Gastroesophageal sphincter (tissue), 4 donors: ENCODE data around the gene LRRC28. TPM values are rescaled to one million over a fixed set of nuclear protein-coding genes. Genes with fewer than 3 reads are reported as not detected.

ENCODE experiments used
- ATAC-seq: fragments of 150-250 bp; one replicate; pipeline ENCODE4 v1.9.1; 2016; ENCODE audit warnings: mild to moderate bottlenecking, moderate library complexity
- H3K27ac ChIP-seq, 4 donors: fragments of 200-600 bp; sonication (generic) in 3 of 4; 1 replicate in 3 of 4; 2 replicates in 1 of 4; pipeline ENCODE4 v1.5.1; 2016 to 2019
- H3K27me3 ChIP-seq: fragments of 200-600 bp; sonication (generic); one replicate; pipeline ENCODE4 v1.5.1; 2019
- H3K36me3 ChIP-seq, 2 donors: fragments of 200-600 bp; sonication (generic); one replicate each; pipeline ENCODE4 v1.5.1; 2019; ENCODE audit warnings: control low read depth in 1 of 2
- H3K4me1 ChIP-seq, 3 donors: fragments of 200-600 bp; sonication (generic); 1 replicate in 2 of 3; 2 replicates in 1 of 3; pipeline ENCODE4 v1.5.1; 2016 to 2019; ENCODE audit warnings: control low read depth in 2 of 3
- H3K4me3 ChIP-seq, 2 donors: fragments of 200-600 bp; sonication (generic); one replicate each; pipeline ENCODE4 v1.5.1; 2019; ENCODE audit warnings: mild to moderate bottlenecking in 1 of 2, moderate library complexity in 1 of 2
- H3K9me3 ChIP-seq, 3 donors: fragments of 200-600 bp; sonication (generic); one replicate each; pipeline ENCODE4 v1.5.1; 2017 to 2019; ENCODE audit warnings: control low read depth in 2 of 3
- EP300 ChIP-seq: sonication (generic); formaldehyde crosslinking; IDR thresholded peaks from one replicate; pipeline ENCODE4 v1.6.1; 2017; ENCODE audit warnings: antibody characterized with exemption, mild to moderate bottlenecking
- POLR2A ChIP-seq, 2 donors: fragments of 450-650 bp; IDR thresholded peaks; one replicate each; pipeline ENCODE4 v1.6.1; 2017; ENCODE audit warnings: antibody characterized with exemption in 2 of 2, mild to moderate bottlenecking in 2 of 2, moderate library complexity in 1 of 2
- POLR2AphosphoS5 ChIP-seq: sonication (generic); formaldehyde crosslinking; IDR thresholded peaks from one replicate; pipeline ENCODE4 v1.6.1; 2017; ENCODE audit warnings: antibody characterized with exemption
- WGBS, 2 donors: methylation state at CpG; one replicate each; pipeline ENCODE4 v1.1.5; 2018; ENCODE audit warnings: low coverage in 1 of 2; 5-methylcytosine and 5-hydroxymethylcytosine counted together
- total RNA-seq, 4 donors: library from RNA; depleted of rRNA; stranded (reverse); fragments of >200 nt; gene quantifications; one replicate each; pipeline ENCODE4 v1.1.0, GENCODE V29; 2016

Gene LRRC28
- total RNA-seq, 4 donors from 2014 or later: 26.1 to 47.2 (median 28.5) TPM

DNA sequence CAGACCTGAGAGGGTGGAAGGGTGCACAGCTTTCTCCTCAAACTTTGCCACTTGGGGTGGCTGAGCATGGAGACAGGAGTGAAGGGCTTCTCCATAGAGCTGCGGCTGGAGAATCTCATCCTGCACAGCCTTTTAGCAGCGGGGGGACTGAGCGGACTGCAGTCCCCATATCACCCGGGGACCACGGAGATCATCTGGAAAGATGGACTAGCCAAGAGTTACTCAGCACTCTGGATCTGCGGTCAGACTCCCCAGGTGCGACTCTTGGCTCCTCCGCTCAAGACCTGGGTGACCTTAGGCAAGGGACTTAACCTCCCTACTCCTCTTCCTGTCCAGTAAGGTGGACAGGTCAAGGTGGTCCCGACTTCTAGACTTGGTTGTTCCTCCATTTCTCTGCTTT lies 188.7 kb downstream of the LRRC28 start:
- no peaks in the 10 kb centered on the region for H3K9me3 ChIP-seq
- no peak for ATAC-seq
- H3K27me3 ChIP-seq: no peaks in the 10 kb centered on the region
- H3K27ac ChIP-seq: no peak overlapping the region
- no peak overlapping the region for H3K4me3 ChIP-seq
- WGBS, 2 donors: no CpG with 5 or more reads among the region's 9 CpGs
- peaks cover 4 to 77% (median 32%) of the 10 kb centered on the region in 3 donors for H3K4me1 ChIP-seq
- no peak for TF ChIP-seq POLR2AphosphoS5
- no peak for TF ChIP-seq EP300
- TF ChIP-seq POLR2A (IDR thresholded peaks at IDR 0.05): no peak
- H3K36me3 ChIP-seq: no peaks in the 10 kb centered on the region

Other genes starting within 250 kb of the LRRC28 start
- gene PGPEP1L, start 243.7 kb upstream of the LRRC28 start, total RNA-seq: not detected
- 1,000 to 10,000 TPM; 1,155 to 2,820 (median 1,765) TPM for gene SYNM, start 146.4 kb upstream of the LRRC28 start, total RNA-seq
- 10 to 100 TPM; 13.7 to 33.3 (median 20.0) TPM for gene TTC23, start 1.9 kb upstream of the LRRC28 start, total RNA-seq